ENCODE data around the gene NKTR.

Gene NKTR

DNA sequence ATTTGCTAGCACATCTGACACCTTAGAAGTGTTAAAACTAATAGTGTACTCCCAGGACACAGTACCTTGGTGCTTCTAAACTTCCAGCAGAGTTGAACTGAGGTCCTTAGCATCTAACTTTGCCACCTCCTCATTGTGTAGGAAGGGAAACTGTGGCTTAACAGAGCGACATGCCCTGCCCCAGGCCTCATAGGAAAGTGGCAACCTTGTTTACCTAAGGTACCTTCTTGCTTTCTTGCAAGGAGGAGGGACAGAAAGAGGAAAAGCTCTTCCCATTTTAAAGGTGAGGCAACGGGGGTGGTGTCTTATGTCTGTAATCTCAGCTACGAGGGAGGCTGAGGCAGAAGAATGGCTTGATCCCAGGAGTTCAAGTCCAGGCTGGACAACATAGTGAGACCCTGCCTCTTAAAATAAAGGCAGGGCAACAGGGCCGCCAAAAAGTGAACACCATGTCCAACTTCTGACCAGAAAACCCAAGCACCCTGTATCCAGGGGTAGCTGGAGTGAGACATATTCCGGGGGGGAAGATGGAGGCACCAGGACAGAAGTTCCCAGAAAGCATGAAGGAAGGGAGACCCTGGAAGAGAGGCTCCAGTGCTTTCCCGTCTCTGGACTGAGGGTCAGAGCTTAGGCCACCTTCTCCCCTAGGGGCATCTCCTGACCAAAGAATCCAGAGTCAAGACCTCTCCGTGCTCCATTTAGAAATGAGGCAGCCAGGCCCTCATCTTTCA, 84.3 kb downstream of the NKTR start:
- no peaks in the 10 kb centered on the region for H3K27me3 ChIP-seq (ENCODE audit: insufficient read depth, poor library complexity, severe bottlenecking)
- TF ChIP-seq REST (IDR thresholded peaks at IDR 0.05; ENCODE audit: insufficient replicate concordance, low read depth) (no peak), GABPA (IDR thresholded peaks at IDR 0.05; ENCODE audit: low read depth) (no peak), SPI1 (IDR thresholded peaks at IDR 0.05; ENCODE audit: borderline replicate concordance, low read depth) (no peak), POLR2AphosphoS5 (IDR thresholded peaks at IDR 0.05; ENCODE audit: low read depth) (no peak)
- TF ChIP-seq, protein P1, sequence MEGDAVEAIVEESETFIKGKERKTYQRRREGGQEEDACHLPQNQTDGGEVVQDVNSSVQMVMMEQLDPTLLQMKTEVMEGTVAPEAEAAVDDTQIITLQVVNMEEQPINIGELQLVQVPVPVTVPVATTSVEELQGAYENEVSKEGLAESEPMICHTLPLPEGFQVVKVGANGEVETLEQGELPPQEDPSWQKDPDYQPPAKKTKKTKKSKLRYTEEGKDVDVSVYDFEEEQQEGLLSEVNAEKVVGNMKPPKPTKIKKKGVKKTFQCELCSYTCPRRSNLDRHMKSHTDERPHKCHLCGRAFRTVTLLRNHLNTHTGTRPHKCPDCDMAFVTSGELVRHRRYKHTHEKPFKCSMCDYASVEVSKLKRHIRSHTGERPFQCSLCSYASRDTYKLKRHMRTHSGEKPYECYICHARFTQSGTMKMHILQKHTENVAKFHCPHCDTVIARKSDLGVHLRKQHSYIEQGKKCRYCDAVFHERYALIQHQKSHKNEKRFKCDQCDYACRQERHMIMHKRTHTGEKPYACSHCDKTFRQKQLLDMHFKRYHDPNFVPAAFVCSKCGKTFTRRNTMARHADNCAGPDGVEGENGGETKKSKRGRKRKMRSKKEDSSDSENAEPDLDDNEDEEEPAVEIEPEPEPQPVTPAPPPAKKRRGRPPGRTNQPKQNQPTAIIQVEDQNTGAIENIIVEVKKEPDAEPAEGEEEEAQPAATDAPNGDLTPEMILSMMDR (IDR thresholded peaks at IDR 0.05; ENCODE audit: insufficient read depth, low read length): no peak
- no peak overlapping the region for H3K27ac ChIP-seq (replicated peaks)
- H3K4me3 ChIP-seq (replicated peaks; ENCODE audit: insufficient read depth, low read length): no peak overlapping the region
- DNase-seq (ENCODE audit: low read depth in 1 of 2, low spot score in 1 of 2): no peak

DNA sequence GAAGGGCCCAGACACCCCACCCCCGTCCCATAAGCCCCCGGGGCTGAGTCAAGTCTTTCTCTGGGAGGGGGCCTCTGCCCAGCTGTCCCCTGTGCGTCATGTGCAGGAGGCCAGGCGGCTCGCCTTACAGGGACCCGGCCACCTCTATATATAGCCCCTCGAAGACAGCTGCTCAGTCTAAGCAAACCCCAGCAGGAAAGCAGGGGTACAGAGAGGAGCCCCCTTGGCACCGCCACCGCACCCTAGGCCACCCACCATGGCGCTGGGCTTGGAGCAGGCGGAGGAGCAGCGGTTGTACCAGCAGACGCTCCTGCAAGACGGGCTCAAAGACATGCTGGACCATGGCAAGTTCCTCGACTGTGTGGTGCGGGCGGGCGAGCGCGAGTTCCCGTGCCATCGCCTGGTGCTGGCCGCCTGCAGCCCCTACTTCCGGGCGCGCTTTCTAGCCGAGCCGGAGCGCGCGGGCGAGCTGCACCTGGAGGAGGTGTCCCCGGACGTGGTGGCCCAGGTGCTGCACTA, 84.9 kb downstream of the NKTR start, which contains the start of gene KLHL40:
KLHL40 (plus strand) TSS at position 175 of the 519 bp plus-strand sequence; CDS start at position 257, 82 bp downstream.
- no peaks in the 10 kb centered on the region for H3K27me3 ChIP-seq (ENCODE audit: insufficient read depth, poor library complexity, severe bottlenecking)
- TF ChIP-seq GABPA (IDR thresholded peaks at IDR 0.05; ENCODE audit: low read depth): no peak
- TF ChIP-seq, protein P1 (IDR thresholded peaks at IDR 0.05; ENCODE audit: insufficient read depth, low read length): no peak
- TF ChIP-seq POLR2AphosphoS5 (IDR thresholded peaks at IDR 0.05; ENCODE audit: low read depth): no peak
- no peak for TF ChIP-seq REST (IDR thresholded peaks at IDR 0.05; ENCODE audit: insufficient replicate concordance, low read depth)
- TF ChIP-seq SPI1 (IDR thresholded peaks at IDR 0.05; ENCODE audit: borderline replicate concordance, low read depth): no peak
- H3K4me3 ChIP-seq (replicated peaks; ENCODE audit: insufficient read depth, low read length): no peak within 1 kb of the TSS
- H3K27ac ChIP-seq (replicated peaks): no peak within 1 kb of the TSS
- DNase-seq (ENCODE audit: low read depth in 1 of 2, low spot score in 1 of 2): no peak

- DNase-seq (ENCODE audit: low read depth in 1 of 2, low spot score in 1 of 2): no peak
- Histone ChIP-seq H3K27me3 (ENCODE audit: insufficient read depth, poor library complexity, severe bottlenecking) (no peaks in the 10 kb centered on the region), H3K4me3 (replicated peaks; ENCODE audit: insufficient read depth, low read length) (no peak overlapping the region), H3K27ac (replicated peaks) (no peak overlapping the region)
- no peak for TF ChIP-seq POLR2AphosphoS5 (IDR thresholded peaks at IDR 0.05; ENCODE audit: low read depth)
- TF ChIP-seq REST (IDR thresholded peaks at IDR 0.05; ENCODE audit: insufficient replicate concordance, low read depth): no peak
- TF ChIP-seq, protein P1 (IDR thresholded peaks at IDR 0.05; ENCODE audit: insufficient read depth, low read length): no peak
- TF ChIP-seq GABPA (IDR thresholded peaks at IDR 0.05; ENCODE audit: low read depth): no peak
- no peak for TF ChIP-seq SPI1 (IDR thresholded peaks at IDR 0.05; ENCODE audit: borderline replicate concordance, low read depth)
Measured at GRCh38 chr3:42685891-42686820, 85.7 kb downstream of the NKTR start.
